ENCODE results near the gene APEX1. TPM values are rescaled to one million over a fixed set of nuclear protein-coding genes. Genes with fewer than 3 reads are reported as not detected.

APEX1 gene
- total RNA-seq, 1 experiment from 2014 or later, result 235 TPM

- TF ChIP-seq, protein P1, sequence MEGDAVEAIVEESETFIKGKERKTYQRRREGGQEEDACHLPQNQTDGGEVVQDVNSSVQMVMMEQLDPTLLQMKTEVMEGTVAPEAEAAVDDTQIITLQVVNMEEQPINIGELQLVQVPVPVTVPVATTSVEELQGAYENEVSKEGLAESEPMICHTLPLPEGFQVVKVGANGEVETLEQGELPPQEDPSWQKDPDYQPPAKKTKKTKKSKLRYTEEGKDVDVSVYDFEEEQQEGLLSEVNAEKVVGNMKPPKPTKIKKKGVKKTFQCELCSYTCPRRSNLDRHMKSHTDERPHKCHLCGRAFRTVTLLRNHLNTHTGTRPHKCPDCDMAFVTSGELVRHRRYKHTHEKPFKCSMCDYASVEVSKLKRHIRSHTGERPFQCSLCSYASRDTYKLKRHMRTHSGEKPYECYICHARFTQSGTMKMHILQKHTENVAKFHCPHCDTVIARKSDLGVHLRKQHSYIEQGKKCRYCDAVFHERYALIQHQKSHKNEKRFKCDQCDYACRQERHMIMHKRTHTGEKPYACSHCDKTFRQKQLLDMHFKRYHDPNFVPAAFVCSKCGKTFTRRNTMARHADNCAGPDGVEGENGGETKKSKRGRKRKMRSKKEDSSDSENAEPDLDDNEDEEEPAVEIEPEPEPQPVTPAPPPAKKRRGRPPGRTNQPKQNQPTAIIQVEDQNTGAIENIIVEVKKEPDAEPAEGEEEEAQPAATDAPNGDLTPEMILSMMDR (IDR thresholded peaks at IDR 0.05 in 2 of 3, conservative IDR thresholded peaks at IDR 0.05 in 1 of 3; ENCODE audit: borderline replicate concordance in 1 of 3, insufficient read depth in 1 of 3, low read depth in 2 of 3, low read length in 2 of 3), result no peak
- TF ChIP-seq FOSL1 (IDR thresholded peaks at IDR 0.05; ENCODE audit: low read depth) (no peak), RAD21 (IDR thresholded peaks at IDR 0.05; ENCODE audit: low read depth) (no peak), SP1 (IDR thresholded peaks at IDR 0.05; ENCODE audit: low read depth) (no peak)
- TF ChIP-seq, protein P2, sequence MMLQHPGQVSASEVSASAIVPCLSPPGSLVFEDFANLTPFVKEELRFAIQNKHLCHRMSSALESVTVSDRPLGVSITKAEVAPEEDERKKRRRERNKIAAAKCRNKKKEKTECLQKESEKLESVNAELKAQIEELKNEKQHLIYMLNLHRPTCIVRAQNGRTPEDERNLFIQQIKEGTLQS (IDR thresholded peaks at IDR 0.05), result no peak
Observed at GRCh38 chr14:20490563-20490962, 35.5 kb downstream of the APEX1 start (continued).

GRCh38 chr14:20492486-20492885, 37.5 kb downstream of the APEX1 start:
- Histone ChIP-seq H2AFZ (ENCODE audit: low read depth, low read length, poor library complexity, severe bottlenecking) (no peak overlapping the region), H3K4me3 (replicated peaks in 1 of 2; ENCODE audit: low read depth in 1 of 2, low read length in 2 of 2) (no peak overlapping the region), H3K9ac (ENCODE audit: low read length) (no peak overlapping the region), H3K4me2 (ENCODE audit: low read length) (no peak overlapping the region), H3K79me2 (ENCODE audit: insufficient read depth, low read length) (no peaks in the 10 kb centered on the region), H3K27ac (ENCODE audit: low read depth, low read length) (no peak overlapping the region), H3K4me1 (ENCODE audit: control insufficient read depth in 1 of 2, insufficient read depth in 2 of 2, low read length in 2 of 2) (peaks cover 18 to 48% of the 10 kb centered on the region in 2 experiments), H4K20me1 (ENCODE audit: insufficient read depth) (no peaks in the 10 kb centered on the region), H3K9me3 (ENCODE audit: control insufficient read depth in 1 of 2, insufficient read depth in 1 of 2, low read depth in 1 of 2, low read length in 2 of 2) (no peaks in the 10 kb centered on the region), H3K9me2 (ENCODE audit: insufficient read depth) (no peaks in the 10 kb centered on the region), H3K27me3 (ENCODE audit: insufficient read depth, low read length) (no peaks in the 10 kb centered on the region), H3K36me3 (ENCODE audit: control insufficient read depth in 1 of 2, insufficient read depth in 2 of 2, low read length in 2 of 2) (no peaks in the 10 kb centered on the region)
- DNase-seq (ENCODE audit: low read depth, low spot score), result no peak
- BruUV-seq (replicated peaks), result no TSS peak
- ATAC-seq, result no peak
- RAD21 ChIA-PET (ENCODE audit: low non-redundant PET in 1 of 2, low total read pairs in 2 of 2, uncharacterized antibody in 2 of 2, unreplicated experiment in 2 of 2), result no interaction called here
- no peak for TF ChIP-seq CEBPB (IDR thresholded peaks at IDR 0.05; ENCODE audit: low read depth)
- TF ChIP-seq EGR1 (IDR thresholded peaks at IDR 0.05; ENCODE audit: low read depth), result no peak
- TF ChIP-seq EZH2phosphoT487 (IDR thresholded peaks at IDR 0.05; ENCODE audit: borderline replicate concordance), result no peak
- no peak for TF ChIP-seq RAD21 (IDR thresholded peaks at IDR 0.05; ENCODE audit: low read depth)
- TF ChIP-seq JUND (IDR thresholded peaks at IDR 0.05), result no peak
- CTCF ChIA-PET, result no interaction called here
- intact Hi-C loops (cut with micrococcal nuclease), result no loop called here
- POLR2A ChIA-PET, result interaction anchor here (1.2 kb wide), 1 partner anchor 23 kb away, joined by 5 read pairs; the partner anchor contains the start of gene PNP
